GM19438 (cell line): ENCODE data around the gene WNK2.
A peak's percentile ranks its signal among the peaks of the same experiment; 100 is the strongest.
"Not testable (repeated sequence)": the region's sequence is repeated elsewhere in the genome, so short reads cannot be mapped to it uniquely, and the experiment has no call there.

ENCODE experiments used
- ATAC-seq: cut with Tn5 transposase; IDR thresholded peaks from one replicate; pipeline ENCODE4 v1.9.1; 2021; ENCODE audit warnings: low read depth; ENCODE audit not compliant: unreplicated experiment

The WNK2 gene

DNA sequence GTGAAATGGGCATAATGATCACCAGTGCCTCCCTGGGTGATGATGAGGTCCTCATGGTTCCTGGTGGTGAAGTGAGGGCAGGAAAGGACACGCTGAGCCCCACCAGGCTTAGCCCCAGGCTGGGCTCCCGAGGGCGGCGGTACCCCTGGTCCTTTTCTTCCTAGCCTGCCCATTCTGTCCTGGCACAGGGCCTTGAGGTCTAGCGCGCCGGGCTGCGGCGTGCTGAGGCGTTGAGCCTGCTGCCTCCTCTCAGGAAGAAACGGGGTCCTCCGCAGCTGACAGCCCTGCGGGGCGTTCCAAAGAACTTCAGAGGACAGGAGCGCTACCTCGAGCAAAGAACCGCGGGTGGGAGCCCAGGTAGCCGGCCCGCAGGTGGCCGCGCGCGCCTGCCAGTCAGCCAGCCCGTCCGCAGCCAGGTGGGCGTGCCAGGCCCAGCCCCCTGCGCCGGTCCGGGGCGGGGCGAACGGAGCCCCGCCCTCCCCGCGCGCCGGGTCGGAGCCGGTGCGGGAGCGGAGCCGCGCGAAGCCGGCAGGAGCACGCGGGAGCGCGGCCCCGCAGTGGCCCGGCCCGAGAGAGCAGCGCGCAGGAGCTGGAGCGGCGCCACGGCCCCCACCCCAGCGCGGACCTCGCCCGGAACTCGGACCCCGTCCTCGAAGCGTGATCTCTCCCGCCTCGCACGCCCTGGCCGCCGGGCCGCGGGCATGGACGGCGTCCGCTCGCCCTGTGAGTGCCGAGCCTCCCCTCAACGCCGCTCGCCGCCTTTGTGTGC, at the start of gene WNK2:
TSS of gene WNK2 (plus strand) at position 477 of the 769 bp plus-strand sequence. CDS start 791 bp downstream, outside the sequence.
- ATAC-seq: peak; percentile 62

DNA sequence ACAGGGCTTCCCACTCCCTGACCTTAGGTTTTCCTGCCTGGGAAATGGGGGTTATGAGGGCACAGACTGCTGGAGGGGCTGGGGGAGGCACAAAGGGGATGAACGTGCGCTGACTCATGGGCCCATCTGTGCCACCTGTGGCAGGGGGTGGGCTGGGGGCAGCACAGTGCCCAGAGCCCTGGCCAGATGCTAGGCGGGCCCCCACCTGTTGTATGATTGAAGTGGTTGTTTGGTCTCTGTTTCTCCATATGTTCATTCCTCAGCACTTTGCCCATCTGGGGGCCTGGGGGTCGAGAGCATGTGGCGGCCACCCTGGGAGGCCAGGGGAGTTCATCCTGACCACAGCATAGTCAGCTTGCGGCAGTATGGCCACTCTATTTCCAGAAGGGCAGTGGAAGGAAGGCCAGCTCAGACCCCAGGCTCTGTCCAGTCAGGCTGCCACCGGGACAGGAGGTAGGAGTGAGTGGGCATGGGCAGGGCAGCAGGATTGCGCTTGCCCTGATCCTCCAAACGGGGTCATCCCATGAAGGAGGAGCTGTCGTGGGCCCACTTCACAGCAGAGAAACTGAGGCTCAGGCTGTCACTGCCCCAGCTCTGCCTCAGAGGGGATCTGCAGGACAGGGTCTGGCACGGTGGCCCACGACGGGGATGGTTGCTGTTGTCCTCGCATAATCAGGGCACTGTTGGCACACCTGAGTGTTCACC, 49.0 kb upstream of the WNK2 start:
- ATAC-seq: no peak

DNA sequence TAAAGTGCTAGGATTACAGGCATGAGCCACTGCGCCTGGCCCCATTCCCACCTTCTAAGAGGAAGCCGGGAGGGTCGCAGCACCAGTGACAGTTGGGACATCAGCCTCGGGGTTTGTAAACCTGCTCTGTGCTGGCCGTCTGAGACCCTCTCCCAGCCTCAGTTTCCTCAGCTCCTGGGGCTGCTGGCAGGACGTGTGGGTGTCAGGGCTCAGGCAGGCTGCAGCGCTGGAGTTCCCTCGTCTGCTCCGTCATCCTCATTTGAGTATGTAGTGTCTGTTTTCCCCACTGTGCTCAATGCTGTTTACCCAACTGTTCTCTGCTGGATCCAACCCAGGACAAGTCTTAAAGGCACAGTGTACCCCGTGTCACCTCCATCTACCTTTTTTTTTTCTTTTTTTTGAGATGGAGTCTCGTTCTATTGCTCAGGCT, 47.9 kb upstream of the WNK2 start:
- ATAC-seq: no peak

GRCh38 chr9:93137362-93137761, 46.6 kb upstream of the WNK2 start:
- no peak for ATAC-seq

- ATAC-seq: no peak
Observed at GRCh38 chr9:93138171-93138764, 45.7 kb upstream of the WNK2 start.

- no peak for ATAC-seq
Observed at GRCh38 chr9:93139365-93140182, 44.4 kb upstream of the WNK2 start.

GRCh38 chr9:93141771-93142483, 42.0 kb upstream of the WNK2 start:
- ATAC-seq: no peak

DNA sequence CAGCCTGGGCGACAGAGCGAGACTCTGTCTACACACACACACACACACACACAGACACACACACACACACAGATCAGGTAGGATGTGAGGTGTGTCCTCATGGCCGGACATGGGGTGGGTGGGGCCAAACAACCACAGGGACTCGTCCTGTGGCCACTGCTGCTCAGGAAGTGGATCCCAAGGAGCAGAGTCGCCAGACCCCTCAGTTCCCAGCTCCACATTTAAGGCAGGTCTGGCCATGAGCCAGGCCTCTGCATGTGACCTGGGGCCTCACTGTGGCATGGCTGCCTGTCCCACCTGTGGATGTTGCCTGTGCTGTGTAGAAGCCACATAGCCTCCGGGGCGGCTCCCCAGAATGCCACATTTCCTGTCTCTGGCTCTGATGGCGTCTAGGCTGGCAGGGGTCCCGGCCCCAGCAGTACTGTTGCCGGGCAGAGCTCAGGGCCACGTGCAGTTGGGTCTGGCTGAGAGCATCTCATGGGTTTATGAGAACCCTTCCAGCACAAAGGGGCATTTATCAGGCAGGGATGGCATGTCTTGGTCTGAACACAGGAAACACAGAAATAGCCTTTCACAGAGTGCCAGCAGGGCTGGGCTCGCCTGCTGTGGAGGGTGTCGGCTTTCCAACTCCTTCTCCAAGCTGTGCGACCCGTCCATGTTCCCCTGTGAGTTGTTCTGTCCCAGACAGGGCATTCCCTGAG, 40.0 kb upstream of the WNK2 start:
- no peak for ATAC-seq

- ATAC-seq: not testable (repeated sequence)
Observed at GRCh38 chr9:93146696-93147095, 37.2 kb upstream of the WNK2 start.

DNA sequence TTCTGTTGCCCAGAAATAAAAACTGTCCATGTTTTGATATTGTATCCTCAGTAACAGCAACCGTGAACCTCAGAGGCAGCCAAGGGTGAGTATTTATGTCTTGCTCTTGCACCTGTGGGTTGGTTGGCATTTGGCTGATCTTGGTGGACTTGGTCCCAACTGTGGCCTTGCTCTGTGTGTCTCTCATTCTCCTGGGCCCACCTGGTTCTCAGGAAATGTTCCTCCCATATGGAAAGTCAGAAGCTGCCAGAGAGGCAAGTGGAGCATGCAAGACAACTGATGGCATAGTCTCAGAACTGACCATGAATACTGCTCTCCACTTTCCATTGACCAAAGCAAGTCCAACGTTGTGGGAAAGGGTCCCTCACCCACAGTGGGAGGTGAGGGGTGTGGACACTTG, 36.3 kb upstream of the WNK2 start:
- ATAC-seq: no peak

- no peak for ATAC-seq
Observed at GRCh38 chr9:93148721-93149120, 35.2 kb upstream of the WNK2 start.

- ATAC-seq: no peak
Observed at GRCh38 chr9:93149361-93149760, 34.6 kb upstream of the WNK2 start.

GRCh38 chr9:93151097-93151784, 32.7 kb upstream of the WNK2 start:
- no peak for ATAC-seq

DNA sequence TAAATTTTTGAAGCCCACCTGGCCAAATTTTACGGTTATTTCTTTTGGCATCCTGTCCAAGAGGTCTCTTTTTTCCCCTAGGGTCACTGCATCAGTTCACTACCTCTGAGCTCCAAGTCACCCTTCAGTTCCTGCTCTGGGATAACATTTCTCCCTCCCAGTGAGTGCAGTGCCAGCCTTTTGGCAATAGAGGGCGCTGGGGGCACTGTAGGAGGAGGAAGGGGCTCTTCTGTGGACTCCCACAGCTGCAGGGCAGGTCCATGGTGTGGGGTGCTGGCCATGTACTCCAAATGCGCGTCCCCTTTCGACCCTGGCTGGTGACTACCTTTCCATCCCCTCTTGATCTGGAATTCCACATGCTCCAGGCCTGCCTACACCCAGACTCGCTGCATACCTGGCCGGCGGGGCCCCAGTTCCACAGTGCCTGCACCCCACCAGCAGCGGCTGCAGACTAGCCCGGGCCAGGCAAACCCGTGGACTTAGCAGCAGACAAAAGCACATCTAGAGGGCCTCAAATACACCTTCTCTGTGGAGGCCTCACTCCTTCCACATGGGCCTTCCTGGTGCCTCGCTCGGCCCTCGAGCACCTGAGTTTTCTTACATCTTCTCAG, 29.5 kb upstream of the WNK2 start:
- ATAC-seq: no peak

- ATAC-seq: no peak
Observed at GRCh38 chr9:93155716-93156474, 28.0 kb upstream of the WNK2 start.

DNA sequence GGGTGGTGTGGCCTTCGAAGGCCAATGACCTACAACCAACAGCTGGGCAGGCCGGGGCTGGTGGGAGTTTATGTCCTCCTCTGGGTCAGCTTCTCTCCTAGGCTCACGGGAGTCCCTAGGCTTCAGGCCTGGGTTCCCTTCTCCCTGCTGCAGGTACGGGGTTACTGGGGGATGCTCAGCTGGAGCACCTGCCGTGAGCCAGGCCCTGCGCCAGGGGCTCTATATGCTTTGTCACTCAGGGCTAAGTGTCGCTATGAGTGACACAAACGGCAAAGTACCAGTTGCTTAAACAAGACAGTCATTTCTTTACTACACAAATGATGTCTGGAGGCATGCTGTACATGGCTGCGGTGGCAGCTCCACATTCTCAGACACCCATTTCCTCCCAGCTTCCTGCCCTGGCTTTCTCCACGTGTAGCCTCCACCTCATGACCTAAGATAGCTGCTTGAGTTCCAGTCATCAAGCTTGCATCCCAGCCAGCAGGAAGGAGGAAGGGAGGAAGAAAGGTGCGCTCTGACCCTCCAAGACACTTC, 27.4 kb upstream of the WNK2 start:
- no peak for ATAC-seq

GRCh38 chr9:93159601-93160471, 24.1 kb upstream of the WNK2 start:
- peak; percentile 87 for ATAC-seq
